Measurements from ENCODE around the gene TUBGCP4. TPM values are rescaled to one million over a fixed set of nuclear protein-coding genes. Genes with fewer than 3 reads are reported as not detected.

The TUBGCP4 gene
- total RNA-seq, 1 donor from 2014 or later, result 13.4 TPM

GRCh38 chr15:43433661-43434303 is 62.9 kb downstream of the TUBGCP4 start:
- Histone ChIP-seq H3K4me3 (no peak overlapping the region), H3K27me3 (no peaks in the 10 kb centered on the region), H3K36me3 (peaks cover 26 to 52% of the 10 kb centered on the region in 2 donors), H3K4me1 (no peaks in the 10 kb centered on the region), H3K9me3 (no peaks in the 10 kb centered on the region), H3K27ac (no peak overlapping the region)
- intact Hi-C loops (cut with DNase I), result no loop called here
- no peak for DNase-seq (ENCODE audit: low spot score in 2 of 2)
- no peak for TF ChIP-seq CTCF (IDR thresholded peaks at IDR 0.05)

GRCh38 chr15:43434446-43434845 is 63.5 kb downstream of the TUBGCP4 start:
- H3K27me3 ChIP-seq, result no peaks in the 10 kb centered on the region
- intact Hi-C loops (cut with DNase I), result no loop called here
- H3K9me3 ChIP-seq, result no peaks in the 10 kb centered on the region
- no peak for TF ChIP-seq CTCF (IDR thresholded peaks at IDR 0.05)
- H3K4me3 ChIP-seq, result no peak overlapping the region
- H3K27ac ChIP-seq, result no peak overlapping the region
- DNase-seq (ENCODE audit: low spot score in 2 of 2), result no peak
- peaks cover 26 to 52% of the 10 kb centered on the region in 2 donors for H3K36me3 ChIP-seq
- H3K4me1 ChIP-seq, result no peaks in the 10 kb centered on the region

GRCh38 chr15:43436395-43436794 is 65.5 kb downstream of the TUBGCP4 start:
- no peak overlapping the region for H3K4me3 ChIP-seq
- H3K27me3 ChIP-seq, result no peaks in the 10 kb centered on the region
- no peak overlapping the region for H3K27ac ChIP-seq
- DNase-seq (ENCODE audit: low spot score in 2 of 2), result no peak
- no peaks in the 10 kb centered on the region for H3K9me3 ChIP-seq
- intact Hi-C loops (cut with DNase I), result no loop called here
- no peak for TF ChIP-seq CTCF (IDR thresholded peaks at IDR 0.05)
- peaks cover 0 to 5% of the 10 kb centered on the region in 2 donors for H3K4me1 ChIP-seq
- H3K36me3 ChIP-seq, result peaks cover 26 to 42% of the 10 kb centered on the region in 2 donors

- DNase-seq (ENCODE audit: low spot score in 2 of 2), result no peak
- Histone ChIP-seq H3K27me3 (no peaks in the 10 kb centered on the region), H3K4me1 (peaks cover 0 to 9% of the 10 kb centered on the region in 2 donors), H3K36me3 (peaks cover 17 to 24% of the 10 kb centered on the region in 2 donors), H3K4me3 (no peak overlapping the region), H3K27ac (no peak overlapping the region), H3K9me3 (no peaks in the 10 kb centered on the region)
- TF ChIP-seq CTCF (IDR thresholded peaks at IDR 0.05), result no peak
- intact Hi-C loops (cut with DNase I), result no loop called here
Observed at GRCh38 chr15:43439268-43439667, 68.4 kb downstream of the TUBGCP4 start.

- no peak overlapping the region for H3K4me3 ChIP-seq
- peaks cover 17 to 28% of the 10 kb centered on the region in 2 donors for H3K36me3 ChIP-seq
- no peaks in the 10 kb centered on the region for H3K9me3 ChIP-seq
- H3K27ac ChIP-seq, result peak overlapping the region; percentile 68 to 70
- peak; percentile 11 to 76 for DNase-seq (ENCODE audit: low spot score in 2 of 2)
- H3K27me3 ChIP-seq, result no peaks in the 10 kb centered on the region
- intact Hi-C loops (cut with DNase I), result loop anchor here (2.0 kb wide), 1 partner anchor 70 kb away; no protein-coding TSS in a partner anchor
- peaks cover 0 to 9% of the 10 kb centered on the region in 2 donors for H3K4me1 ChIP-seq
- peak; percentile 40 to 65 (median 58) for TF ChIP-seq CTCF (IDR thresholded peaks at IDR 0.05)
Observed at GRCh38 chr15:43440721-43441281, 69.9 kb downstream of the TUBGCP4 start.
